ENCODE results near the gene TNKS2.

The TNKS2 gene

DNA sequence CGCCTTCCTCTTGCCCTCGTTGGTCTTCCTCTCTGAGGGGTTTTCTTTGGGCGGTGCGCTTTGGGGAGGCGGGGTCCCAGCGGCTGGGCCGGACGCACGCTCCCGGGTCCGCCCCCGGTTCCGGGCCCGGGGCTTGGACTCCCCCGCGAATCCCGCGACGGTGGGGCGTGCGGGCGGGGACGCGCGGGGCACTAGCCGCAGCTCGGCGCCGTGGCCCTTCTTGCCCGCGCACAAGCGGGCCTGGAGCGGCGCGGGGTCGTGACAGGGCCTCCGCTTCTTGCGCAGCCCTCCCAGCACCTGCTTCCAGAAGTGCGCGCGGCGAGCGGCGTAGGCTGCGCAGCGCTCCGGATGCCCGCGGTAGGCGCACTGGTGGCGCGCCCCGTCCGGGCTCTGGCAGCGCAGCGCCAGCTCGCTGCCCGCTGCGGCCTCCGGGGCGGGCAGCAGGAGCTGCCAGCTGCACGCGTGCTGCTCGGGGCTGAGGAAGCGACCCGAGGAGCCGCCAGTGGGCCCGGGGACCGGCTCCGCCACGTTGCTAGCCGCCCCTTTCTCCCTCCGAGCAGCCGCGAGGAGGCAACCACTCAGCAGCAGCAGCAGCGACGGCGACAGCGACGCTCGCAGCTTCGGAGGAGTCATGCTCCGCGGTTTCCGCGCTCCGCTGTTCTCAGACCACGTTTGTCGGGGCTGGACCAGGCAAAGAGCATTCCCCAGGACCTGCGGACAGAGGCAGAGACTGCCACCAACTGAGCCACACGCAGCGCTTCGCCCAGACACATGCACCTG, 110.3 kb downstream of the TNKS2 start:
- DNase-seq (ENCODE audit: low spot score), result peak; percentile 79

DNA sequence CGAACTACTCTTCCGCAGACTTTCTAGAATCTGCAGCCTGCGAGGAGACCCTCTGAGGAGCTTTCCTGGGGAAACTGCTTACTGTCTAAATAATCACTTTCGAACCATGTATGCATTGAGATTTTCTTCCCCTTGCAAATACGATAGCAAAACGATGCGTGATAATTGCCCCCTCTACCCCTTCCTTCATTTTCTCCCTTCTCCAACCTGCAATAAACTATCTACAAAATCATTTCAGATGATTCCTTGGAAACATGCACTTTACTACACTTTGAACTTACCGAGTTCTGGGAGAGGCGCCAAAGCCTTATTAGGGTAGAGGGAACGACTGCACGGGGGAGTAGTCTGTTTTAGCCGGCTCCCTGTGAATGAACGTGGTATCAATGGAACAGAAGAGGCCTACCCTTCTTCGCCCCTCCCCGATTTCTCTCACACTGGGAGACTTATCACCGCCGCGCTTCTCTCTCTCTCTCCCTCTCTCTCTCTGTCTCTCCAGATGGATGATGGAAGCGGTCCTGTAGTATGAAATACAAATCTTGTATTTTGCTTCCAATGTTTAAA, 111.0 kb downstream of the TNKS2 start, which contains the start of gene FGFBP3:
FGFBP3 (minus strand) TSS at position 370 of the 561 bp plus-strand sequence. CDS start 517 bp downstream, outside the sequence.
- peak; percentile 50 for DNase-seq (ENCODE audit: low spot score)

DNA sequence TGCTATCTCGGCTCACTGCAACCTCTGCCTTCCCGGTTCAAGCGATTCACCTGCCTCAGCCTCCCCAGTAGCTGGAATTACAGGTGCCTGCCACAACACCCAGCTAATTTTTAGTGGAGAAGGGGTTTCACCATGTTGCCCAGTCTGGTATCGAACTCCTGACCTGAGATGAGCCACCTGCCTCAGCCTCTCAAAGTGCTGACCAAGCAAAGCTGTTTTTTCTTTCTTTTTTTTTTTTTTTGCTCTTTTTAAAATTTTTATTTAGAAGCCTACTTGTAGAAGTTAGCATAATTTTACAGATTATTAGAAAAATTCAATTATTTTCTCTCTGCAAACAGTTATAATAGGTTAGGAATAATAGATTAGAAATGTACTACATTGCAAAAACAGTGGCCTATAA, 112.2 kb downstream of the TNKS2 start:
- DNase-seq (ENCODE audit: low spot score), result no peak
